Measurements from ENCODE around the gene VPS41.
"Not testable (repeated sequence)": the region's sequence is repeated elsewhere in the genome, so short reads cannot be mapped to it uniquely, and the experiment has no call there.

- TF ChIP-seq CTCF (IDR thresholded peaks at IDR 0.05; ENCODE audit: borderline replicate concordance, extremely low read depth, low read length, poor library complexity, severe bottlenecking); EZH2 (IDR thresholded peaks at IDR 0.05; ENCODE audit: borderline replicate concordance, low read depth, low read length, severe bottlenecking): not testable (repeated sequence)
These were observed 38.5 kb upstream of the VPS41 start for GRCh38 chr7:38947541-38947940.

Data from DND-41 (cell line).